IPS-NIHi11 (cell line): ENCODE measurements around the gene IQCK.

Experiments
- DNase-seq: peaks from one replicate; pipeline ENCODE4 v3.0.0; 2012; ENCODE audit warnings: mixed read lengths, low spot score

IQCK gene

DNA sequence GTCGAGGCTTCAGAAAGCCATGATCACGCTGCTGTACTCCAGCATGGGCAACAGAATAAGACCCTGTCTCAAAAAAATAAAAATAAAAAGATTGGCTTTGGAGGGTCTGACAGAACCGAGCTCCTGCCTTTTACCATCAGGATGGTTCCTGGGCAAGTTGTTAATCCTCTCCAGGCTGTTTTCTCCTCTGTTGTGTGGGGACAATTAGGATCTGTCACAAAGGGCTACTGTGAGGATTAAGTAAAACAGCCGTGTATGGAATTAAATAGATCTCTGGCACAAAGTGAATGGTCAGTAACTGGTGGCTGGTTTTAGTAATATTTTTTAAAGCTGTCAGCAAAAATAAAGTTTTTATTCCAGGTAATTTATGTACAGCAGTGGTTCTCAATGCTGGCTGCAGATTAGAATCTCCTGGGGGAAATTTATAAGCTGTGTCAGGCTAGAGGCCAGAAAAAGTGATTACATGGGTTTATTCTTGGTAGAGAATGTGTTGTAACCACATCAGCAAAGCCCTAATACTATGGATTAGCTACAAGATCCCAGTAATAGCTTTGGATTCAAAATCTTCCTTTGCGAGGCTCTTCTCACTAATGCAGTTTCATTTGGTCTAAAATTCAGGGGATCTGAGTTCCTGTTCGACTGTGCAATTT is 119.4 kb downstream of the IQCK start:
- DNase-seq, result no peak

DNA sequence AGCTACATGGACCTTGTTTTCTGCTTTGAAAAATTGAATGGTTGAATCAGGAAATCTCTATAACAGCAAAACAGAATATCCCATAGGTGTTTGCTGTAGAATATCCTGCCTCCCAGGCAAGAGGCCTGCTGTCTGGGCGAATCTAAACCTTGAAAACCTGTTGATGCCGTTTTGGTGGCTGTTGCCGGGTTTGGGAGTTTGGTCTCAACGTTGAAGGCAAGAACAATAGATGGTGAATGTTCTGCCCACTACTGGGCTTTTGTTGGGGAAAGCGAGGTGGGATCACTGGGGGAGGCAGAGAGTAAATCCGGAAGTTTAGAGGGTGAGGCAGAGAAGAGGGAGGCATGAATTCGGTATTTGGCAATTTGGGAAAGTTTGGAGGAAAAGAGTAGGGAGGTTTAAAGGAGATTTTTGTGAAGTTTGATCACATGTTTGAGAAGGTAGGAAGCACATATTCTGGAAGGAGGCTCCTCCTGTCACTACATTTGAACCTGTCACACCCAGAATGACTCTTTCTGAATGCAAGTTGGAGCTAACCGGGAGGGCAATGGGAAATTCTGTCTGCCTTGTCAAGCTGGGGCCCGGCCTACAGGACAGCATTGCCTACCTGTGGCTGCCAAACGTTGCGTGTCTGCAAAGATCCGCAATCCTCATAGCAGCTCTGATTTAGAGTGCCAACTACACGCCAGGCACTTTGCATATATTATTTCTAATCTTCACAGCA is 120.1 kb downstream of the IQCK start:
- DNase-seq, result peak; percentile 51

DNA sequence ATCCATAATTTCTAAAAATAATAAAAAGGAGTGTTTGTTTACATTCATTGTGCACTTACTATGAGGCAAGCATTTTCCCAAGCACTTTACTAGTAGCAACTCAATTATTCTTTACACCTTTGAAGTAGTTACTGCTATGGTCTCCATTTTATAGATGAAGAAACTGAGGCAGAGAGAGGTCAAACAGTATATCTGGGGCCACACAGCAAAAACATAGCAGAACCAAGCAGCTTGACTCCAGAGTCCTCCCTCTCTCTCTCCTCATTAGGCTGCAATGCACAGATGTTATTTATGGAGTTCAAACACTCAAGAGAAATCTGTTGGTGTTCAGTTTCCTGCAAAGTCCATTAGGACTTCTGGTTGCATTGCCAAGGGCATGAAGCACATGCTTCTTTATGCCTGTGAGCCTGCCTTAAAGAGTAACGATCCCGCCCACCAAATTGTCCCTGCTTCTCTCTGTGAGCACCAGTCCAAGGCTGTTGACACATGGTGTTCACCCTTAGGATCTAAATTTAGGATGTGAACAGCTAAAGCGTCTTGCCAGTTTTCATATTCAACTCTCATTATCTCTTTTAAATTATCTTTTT is 122.5 kb downstream of the IQCK start:
- no peak for DNase-seq

DNA sequence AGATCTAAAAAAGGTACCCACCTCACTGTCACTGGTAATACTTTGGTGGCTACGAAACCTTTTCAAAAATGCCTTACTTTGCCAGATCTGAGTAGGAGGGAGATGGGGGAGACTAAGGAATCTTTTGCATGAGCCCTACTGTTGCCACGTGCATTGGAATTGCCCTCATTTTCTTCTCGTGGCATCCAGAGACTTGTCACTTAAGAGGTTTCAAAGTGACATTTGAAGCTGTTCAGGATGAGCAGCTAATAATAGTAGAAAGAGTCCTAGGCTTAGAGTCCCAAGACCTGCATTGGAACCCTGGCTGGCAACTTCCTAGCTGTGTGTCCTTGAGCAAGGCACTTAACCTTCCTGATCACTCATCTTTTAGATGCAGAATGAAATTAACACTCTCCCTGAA is 123.1 kb downstream of the IQCK start:
- DNase-seq, result no peak

DNA sequence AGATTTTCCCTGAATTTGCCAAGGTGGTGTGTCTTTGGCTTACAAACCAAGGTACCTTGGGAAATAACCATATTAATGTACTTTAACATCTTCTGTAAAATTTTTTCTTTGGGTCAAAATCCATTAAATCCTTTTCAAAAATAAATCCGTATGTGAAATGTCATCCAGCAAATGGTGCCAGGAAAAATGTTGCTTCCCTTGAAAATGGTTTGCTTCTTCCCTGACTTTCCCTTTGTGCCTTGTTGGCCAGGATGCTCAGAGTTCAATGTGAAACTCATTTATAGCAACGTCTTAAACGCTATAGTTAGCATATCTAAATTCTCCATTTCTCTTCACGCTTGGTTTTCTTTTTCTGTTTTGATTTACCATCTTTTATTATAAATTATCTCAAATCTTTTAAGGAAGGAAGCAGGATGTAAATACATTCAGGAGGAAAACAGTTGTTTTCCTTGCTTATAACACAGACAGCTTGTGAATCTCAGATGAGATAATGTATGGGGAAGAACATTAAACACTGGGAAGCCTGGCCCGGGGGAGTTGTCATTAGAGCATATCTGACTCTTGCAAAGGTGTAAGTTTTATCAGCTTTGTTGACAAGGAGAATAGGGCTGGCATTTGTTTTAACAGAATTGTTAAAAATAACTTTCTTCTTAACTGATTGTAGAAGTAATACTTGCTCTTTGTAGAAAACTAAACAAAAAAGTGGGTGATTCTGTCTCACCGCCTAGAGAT is 124.5 kb downstream of the IQCK start:
- no peak for DNase-seq

DNA sequence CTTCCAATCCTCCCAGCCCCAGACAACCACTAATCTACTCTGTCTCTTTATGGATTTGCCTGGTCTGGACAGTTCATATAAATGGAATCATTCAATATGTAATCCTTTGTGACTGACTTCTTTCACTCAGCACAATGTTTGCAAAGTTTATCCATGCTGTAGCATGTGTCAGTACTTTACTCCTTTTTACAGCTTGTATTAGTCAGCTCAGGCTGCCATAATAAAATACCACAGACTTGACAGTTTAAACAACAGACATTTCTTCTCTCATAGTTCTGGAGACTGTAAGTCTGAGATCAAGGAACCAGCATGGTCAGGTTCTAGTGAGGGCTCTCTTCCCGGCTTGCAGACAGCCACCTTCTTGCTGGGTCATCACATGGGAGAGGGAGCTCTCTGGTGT is 125.3 kb downstream of the IQCK start:
- DNase-seq, result no peak

DNA sequence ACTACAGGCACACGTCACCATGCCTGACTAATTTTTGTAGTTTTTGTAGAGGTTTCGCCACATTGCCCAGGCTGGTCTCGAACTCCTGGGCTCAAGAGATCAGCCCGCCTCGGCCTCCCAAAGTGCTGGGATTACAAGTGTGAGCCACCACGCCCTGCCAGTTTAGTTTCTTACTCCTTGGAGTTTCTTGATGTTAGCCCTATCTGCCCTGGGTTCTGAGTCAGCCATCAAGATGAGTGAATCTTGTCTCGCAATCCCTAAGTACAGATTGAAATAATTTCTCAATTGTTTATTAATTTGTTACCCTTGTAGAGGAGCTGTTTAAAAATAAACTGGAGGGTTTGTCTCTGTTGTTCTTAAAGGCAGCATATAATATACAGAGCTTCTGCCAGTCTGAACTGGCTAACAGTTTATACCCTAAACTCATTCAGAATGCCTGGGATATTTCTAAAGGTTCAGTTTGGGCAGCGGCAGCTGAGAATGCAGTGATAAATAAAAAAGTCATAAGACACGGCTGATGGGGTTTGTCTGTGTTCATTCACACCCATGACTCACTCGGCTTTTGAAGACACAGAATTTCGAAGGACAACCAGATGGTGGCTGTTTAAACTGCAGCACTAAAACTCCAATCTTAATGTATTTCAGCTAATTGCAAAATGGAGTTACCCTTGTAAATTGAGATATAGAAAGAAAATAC is 127.0 kb downstream of the IQCK start:
- DNase-seq, result no peak

DNA sequence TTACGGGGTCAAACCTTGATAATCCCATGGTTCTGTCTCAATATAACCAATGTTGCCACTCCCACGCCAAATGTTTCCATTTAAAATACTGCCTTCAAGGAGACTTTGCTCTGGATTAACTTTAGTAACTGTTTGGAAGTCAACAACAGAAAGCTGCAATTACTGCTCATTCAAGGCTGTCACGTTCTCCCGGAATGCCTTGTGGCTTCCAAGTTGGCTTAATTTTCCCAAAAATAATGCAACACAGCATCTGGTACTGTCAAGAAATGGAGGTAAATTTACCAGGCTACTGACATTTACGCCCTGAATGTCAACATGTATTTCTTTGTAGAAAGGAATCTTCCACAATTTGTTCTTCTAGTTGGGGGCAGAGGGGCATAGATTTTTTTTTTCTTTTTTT is 128.4 kb downstream of the IQCK start:
- no peak for DNase-seq

DNA sequence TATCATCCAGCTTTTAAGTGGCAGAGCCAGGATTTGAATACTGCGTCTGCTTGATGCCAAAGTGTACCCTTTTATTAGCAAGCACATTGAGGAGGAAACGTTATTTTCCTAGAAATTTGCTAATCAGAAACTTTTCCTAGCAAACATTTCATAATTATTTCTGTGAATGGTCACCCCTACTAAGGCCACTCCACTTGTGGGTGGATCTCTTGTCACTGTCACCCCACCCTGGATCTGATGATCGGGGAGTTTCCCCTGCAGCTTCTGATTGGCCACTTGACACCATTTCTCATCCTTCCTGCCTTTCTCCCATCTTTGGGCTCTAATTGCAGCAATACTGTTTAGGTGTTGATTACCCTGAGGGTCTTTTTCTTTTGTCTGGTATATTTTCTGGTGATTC is 130.7 kb downstream of the IQCK start:
- DNase-seq, result no peak

DNA sequence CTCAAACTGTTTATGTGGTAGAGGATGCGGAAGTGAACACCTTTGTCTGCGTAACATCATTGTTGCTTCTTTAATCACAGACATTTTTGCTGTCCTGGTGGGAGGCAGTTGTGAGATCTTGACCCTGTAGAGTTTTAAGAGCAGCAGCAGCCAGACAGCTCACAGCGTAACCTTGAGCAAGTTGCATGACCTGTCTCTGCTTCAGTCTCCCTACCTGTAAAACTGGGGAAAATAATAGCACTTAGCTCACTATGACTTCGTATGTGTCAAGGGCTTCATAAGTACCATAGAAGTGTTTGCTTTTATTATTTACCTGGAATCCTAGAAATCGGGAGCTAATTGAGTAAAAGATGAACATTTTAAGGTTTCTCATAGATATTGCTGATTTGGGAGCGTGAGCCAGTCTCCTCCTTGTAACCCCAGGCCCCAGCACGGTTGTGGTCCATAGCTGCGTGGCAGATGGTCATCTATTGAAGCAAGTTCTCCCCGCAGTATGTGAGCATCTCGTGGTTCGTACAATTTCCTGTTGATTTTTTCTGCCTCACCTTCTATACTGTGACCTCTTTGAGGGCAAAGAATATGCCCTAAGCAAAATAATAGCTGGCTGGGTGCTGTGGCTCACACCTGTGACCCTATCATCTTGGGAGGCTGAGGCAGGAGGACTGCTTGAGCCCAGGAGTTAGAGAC is 132.2 kb downstream of the IQCK start:
- no peak for DNase-seq

DNA sequence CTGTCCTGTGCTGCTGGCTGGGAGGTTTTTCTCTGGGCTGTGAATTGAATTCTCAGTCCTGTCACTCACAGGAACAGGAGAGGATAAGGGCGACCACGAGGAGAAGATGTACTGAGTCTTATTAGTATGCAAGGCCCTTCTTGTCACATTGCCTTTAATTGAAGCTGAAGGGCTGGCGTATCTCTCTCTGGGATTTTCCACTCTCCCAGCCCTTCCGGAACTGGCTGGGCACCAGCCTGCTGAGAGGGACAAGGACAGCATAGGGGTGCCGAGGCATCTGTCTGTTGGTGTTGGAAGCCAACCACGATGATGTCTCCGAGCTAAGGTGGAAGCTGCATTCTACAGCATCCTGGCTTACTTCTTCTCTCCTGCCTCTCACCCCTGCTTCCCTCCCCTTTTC is 133.4 kb downstream of the IQCK start:
- DNase-seq, result no peak

DNA sequence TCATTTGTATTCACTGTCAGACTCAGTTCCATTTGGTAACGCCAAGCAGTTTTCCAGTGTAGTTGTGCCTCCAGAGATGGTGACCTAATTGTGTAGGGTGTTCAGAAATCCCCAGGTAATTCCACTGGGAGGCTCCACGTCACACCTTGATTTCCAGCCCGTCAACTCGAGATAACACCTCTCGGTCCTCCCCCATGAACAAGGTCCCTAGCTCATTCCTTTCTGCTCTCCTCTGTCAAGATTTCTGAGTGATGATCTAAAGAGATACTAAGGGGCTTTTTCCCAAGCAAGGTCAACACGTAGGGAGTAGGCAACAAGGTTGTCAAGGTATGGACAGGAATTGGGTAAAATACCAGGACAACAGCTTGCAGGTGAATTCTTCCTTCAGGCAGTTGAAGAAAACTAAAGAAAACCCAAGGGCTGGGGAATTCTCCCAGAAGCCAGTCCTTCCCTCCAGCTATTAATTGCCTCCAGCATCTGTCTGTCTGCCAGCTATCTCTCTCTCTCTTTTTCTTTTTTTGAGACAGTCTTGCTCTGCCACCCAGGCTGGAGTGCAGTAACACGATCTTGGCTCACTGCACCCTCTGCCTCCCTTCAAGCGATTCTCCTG is 135.2 kb downstream of the IQCK start:
- no peak for DNase-seq

DNA sequence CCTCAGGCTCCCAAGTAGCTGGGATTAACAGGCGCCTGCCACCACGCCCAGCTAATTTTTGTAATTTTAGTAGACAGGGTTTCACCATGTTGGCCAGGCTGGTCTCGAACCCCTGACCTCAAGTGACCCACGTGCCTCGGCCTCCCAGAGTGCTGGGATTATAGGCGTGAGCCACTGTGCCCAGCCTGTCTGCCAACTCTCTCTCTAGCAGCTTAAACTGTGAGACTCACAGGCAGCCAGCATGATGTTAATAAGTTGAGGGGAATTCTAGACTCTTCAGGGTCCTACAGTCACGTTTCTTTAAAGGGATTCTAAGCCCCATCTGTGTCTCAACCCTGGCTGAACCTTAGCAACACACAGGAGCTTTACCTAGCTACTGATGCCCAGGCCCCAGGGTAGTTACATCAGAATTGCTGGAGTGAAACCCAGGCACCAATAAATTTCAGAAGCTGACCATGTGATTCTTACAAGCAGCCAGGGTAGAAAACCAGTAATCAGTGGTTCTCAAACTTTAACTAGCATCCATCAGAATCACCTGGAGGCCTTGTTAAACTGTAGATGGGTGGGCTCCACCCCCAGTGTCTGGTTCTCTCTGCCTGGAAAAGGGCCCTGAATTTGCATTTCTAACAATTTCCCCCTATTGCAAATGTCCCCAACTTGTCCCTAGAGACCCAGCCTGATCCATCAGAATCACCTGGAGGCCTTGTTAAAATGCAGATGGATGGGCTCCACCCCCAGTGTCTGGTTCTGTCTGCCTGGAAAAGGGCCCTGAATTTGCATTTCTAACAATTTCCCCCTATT is 135.9 kb downstream of the IQCK start:
- no peak for DNase-seq

DNA sequence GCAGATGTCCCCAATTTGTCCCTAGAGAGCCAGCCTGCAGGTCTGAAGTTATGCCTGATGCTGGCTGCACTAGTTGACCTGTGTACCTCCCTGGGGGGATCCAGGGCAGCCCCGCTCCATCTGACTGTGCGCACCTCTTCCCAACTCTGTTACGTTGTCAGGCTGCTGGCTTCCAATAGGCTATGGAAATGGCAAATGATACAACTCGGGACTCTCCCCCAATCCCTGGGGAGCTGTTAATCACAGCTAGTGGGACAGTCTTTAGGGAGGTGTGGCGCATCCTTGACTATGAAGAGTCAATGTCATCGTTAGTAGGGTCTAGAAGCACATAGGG is 136.4 kb downstream of the IQCK start:
- DNase-seq, result no peak

DNA sequence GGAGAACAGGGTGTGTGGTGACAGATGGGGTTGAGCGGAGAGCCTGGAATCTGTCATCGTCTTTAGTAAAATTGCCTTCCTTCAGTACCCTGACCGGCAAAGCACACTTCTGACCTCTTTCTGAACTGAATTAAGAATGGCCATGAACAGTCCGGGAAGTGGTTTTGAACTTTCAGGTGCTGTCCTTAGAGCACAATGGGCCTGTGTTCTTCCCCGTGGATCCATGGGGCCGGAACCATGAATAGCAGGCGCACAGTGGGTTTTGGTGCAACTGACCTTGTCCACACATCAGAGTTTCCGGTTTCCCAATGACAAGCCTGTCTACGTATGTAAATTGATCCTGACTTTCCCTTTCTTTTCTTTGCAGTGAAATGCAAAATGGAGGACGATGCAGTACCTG is 138.0 kb downstream of the IQCK start:
- no peak for DNase-seq

DNA sequence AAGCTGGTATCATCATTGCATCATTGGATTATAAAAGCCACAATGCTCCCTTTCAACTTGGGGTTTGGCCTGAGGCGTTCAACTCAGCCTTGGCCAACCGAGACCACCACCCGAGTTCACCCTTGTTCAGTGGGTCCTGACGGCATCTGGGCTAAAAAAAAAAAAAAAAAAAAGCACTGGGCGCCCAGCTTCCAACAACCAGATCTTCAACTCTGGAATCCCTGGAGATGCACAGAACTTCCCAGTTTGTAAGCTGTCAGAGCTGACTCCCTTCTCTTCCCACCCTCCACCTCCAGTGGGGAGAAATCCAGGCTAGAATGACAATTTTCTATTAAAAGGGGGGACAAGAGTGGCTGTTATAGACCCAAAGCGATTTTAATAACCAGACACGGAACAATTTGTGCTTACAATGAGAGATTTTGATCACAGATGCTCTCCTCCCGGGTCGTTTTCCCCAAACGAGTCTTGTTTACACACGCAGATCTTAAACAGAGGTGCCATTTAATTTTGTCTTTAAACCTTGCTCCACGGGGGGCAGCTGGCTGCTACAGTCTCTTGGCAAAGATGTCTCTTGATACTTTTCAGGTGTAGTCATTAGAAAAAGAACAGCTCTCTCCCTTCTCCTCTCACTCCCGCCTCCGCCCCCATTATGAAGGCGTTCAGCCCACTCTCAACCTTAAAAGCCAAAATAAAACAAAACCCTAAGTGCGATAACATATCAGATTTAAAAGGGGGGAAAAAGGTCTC is 139.7 kb downstream of the IQCK start:
- DNase-seq, result no peak

DNA sequence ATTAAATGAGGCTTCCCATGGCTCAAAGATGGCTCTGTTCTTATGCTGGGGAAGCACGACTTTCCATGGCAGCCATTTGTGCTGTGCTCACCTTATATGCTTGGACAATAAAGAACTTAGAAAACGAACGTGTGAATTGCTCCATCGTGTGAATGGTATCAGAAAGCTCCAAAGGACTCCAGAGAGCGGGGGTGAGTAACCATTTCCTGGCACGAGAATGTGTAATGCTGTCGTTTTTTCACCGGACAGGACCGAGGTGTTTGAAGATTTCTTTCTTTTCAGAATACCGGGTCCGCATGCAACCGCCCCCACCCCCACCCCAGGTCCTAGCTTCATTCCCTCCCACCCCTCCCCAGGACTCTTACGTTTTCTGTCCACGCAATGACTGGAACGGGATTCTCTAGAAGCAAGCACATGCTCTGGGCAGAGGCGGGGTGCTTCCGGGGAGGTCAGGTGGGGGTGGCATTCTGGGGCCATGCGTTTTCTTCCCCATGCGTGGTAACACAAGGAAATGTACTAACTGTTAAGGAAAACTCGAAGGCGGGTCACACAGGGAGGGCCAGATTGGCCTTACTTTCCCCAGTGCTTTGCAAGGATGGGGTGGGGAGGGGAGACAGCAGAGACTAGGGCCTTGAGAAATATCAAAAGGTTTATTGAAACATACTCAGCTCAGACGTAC is 140.4 kb downstream of the IQCK start:
- no peak for DNase-seq

DNA sequence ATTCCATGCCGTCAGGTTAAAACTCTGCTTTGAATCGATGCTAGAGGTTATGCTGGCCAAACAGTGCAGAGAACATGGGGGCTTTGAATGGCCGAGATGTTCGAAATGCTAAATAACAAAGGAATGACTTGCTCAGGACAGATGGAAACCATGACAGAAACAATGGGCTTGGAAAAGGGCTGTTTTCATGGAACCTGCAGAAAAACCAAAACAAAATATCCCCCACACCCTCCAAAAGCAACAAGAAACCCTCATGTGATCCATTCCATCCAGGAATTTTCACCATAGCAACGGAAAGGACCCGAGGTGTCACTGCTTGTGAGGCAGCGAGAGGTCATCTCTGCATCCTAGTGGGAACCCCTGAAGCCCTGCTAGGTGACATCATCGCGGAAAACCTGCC is 141.1 kb downstream of the IQCK start:
- no peak for DNase-seq

DNA sequence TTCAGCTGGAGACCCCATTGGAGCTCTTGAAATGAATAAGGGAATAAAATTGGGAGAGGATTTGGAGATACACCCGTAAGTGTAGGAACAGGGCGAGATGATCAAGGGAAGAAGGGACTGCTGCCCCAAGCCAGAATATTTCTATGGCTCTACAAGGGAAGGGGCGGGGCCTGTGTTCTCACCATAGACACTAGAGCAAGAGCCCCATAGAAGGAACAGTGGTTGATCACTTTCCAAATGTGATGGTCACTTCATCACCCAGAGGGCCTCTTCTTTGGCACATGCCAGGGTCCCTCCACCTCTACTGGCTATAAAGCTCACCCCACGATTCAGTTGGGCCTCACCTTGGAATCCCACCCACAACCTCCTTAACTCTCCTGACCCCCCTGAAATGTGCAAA is 141.5 kb downstream of the IQCK start:
- DNase-seq, result no peak
